Trophoblast cell (in vitro differentiated cells and primary cell): ENCODE measurements around the gene XIRP1.

Source experiments
- DNase-seq, 2 donors: peaks; one replicate each; pipeline ENCODE4 v3.0.0-alpha.2; 2016
- H2AFZ ChIP-seq: 2 replicates; pipeline ENCODE4 v1.6.1; 2013; ENCODE audit warnings: low read length, moderate library complexity, mild to moderate bottlenecking; ENCODE audit not compliant: insufficient read depth, poor library complexity
- H2AK5ac ChIP-seq: 2 replicates; pipeline ENCODE4 v1.6.1; 2013; ENCODE audit warnings: mild to moderate bottlenecking, low read length
- H2BK120ac ChIP-seq: 2 replicates; pipeline ENCODE4 v1.6.1; 2013; ENCODE audit warnings: low read length, mild to moderate bottlenecking, moderate library complexity; ENCODE audit not compliant: insufficient read depth, poor library complexity
- H2BK12ac ChIP-seq: 2 replicates; pipeline ENCODE4 v1.6.1; 2013; ENCODE audit warnings: mild to moderate bottlenecking, low read length, moderate library complexity
- H2BK5ac ChIP-seq: 2 replicates; pipeline ENCODE4 v1.6.1; 2013; ENCODE audit warnings: low read length, low read depth, moderate library complexity, mild to moderate bottlenecking; ENCODE audit not compliant: poor library complexity
- H3K14ac ChIP-seq: 2 replicates; pipeline ENCODE4 v1.6.1; 2013; ENCODE audit warnings: mild to moderate bottlenecking, low read length
- H3K18ac ChIP-seq: 2 replicates; pipeline ENCODE4 v1.6.1; 2013; ENCODE audit warnings: mild to moderate bottlenecking, low read length
- H3K23ac ChIP-seq: 2 replicates; pipeline ENCODE4 v1.6.1; 2013; ENCODE audit warnings: low read length
- H3K27ac ChIP-seq: 2 replicates; pipeline ENCODE4 v1.5.1; 2013; ENCODE audit warnings: low read depth, mild to moderate bottlenecking, inconsistent platforms, low read length, moderate library complexity
- H3K27me3 ChIP-seq: 2 replicates; pipeline ENCODE4 v1.6.1; 2013; ENCODE audit warnings: inconsistent platforms, mild to moderate bottlenecking, low read length, moderate library complexity; ENCODE audit not compliant: insufficient read depth
- H3K36me3 ChIP-seq, 2 experiments: 1 replicate in 1 of 2; 2 replicates in 1 of 2; pipeline ENCODE4 v1.6.1; 2013; ENCODE audit warnings: low read length in 2 of 2, mild to moderate bottlenecking in 2 of 2, moderate library complexity in 1 of 2; ENCODE audit not compliant: insufficient read depth in 2 of 2, control insufficient read depth in 1 of 2
- H3K4ac ChIP-seq: 2 replicates; pipeline ENCODE4 v1.6.1; 2013; ENCODE audit warnings: low read depth, mild to moderate bottlenecking, low read length, moderate library complexity
- H3K4me1 ChIP-seq, 2 experiments: 1 replicate in 1 of 2; 2 replicates in 1 of 2; pipeline ENCODE4 v1.6.1; 2013; ENCODE audit warnings: low read length in 2 of 2, mild to moderate bottlenecking in 2 of 2, moderate library complexity in 1 of 2; ENCODE audit not compliant: insufficient read depth in 2 of 2, control insufficient read depth in 1 of 2
- H3K4me2 ChIP-seq: 2 replicates; pipeline ENCODE4 v1.6.1; 2013; ENCODE audit warnings: inconsistent platforms, mild to moderate bottlenecking, low read length, moderate library complexity
- H3K4me3 ChIP-seq: 2 replicates; pipeline ENCODE4 v1.5.1; 2013; ENCODE audit warnings: mild to moderate bottlenecking, low read depth, low read length, inconsistent platforms
- H3K79me1 ChIP-seq: one replicate; pipeline ENCODE4 v1.6.1; 2013; ENCODE audit warnings: low read length
- H3K79me2 ChIP-seq: 2 replicates; pipeline ENCODE4 v1.6.1; 2013; ENCODE audit warnings: low read length, mild to moderate bottlenecking; ENCODE audit not compliant: control insufficient read depth, insufficient read depth, poor library complexity
- H3K9ac ChIP-seq: 2 replicates; pipeline ENCODE4 v1.6.1; 2013; ENCODE audit warnings: mild to moderate bottlenecking, low read length
- H3K9me3 ChIP-seq: 2 replicates; pipeline ENCODE4 v1.6.1; 2013; ENCODE audit warnings: low read depth, mild to moderate bottlenecking, control low read depth, inconsistent platforms, low read length; ENCODE audit not compliant: insufficient read depth
- H4K12ac ChIP-seq: 2 replicates; pipeline ENCODE4 v1.6.1; 2013; ENCODE audit warnings: low read depth, mild to moderate bottlenecking, low read length, moderate library complexity
- H4K8ac ChIP-seq: 2 replicates; pipeline ENCODE4 v1.6.1; 2013; ENCODE audit warnings: low read depth, mild to moderate bottlenecking, low read length, moderate library complexity
- H4K91ac ChIP-seq: one replicate; pipeline ENCODE4 v1.6.1; 2013; ENCODE audit warnings: low read depth, mild to moderate bottlenecking, low read length, moderate library complexity
- WGBS: extraction: QIAGEN DNeasy Blood & Tissue Kit; methylation state at CpG from one replicate; pipeline ENCODE4 v1.1.7; 2013; ENCODE audit warnings: missing lambda C conversion rate; ENCODE audit not compliant: insufficient read length, insufficient coverage; ENCODE audit errors: extremely low coverage; 5-methylcytosine and 5-hydroxymethylcytosine counted together

Gene XIRP1

GRCh38 chr3:39185326-39185958 is 7.0 kb downstream of the XIRP1 start:
- H3K79me2 ChIP-seq: peaks cover under 1% of the 10 kb centered on the region
- H4K8ac ChIP-seq: no peak overlapping the region
- H3K9ac ChIP-seq: no peak overlapping the region
- H2AFZ ChIP-seq: no peak overlapping the region
- WGBS: no CpG with 5 or more reads among the region's 9 CpGs
- H3K27me3 ChIP-seq: no peaks in the 10 kb centered on the region
- H2BK120ac ChIP-seq: no peak overlapping the region
- H3K36me3 ChIP-seq: no peaks in the 10 kb centered on the region
- H3K27ac ChIP-seq: no peak overlapping the region
- no peak overlapping the region for H3K4me2 ChIP-seq
- peaks cover 9 to 15% of the 10 kb centered on the region in 2 experiments for H3K4me1 ChIP-seq
- no peak for DNase-seq
- peaks cover 2% of the 10 kb centered on the region for H3K79me1 ChIP-seq
- H3K18ac ChIP-seq: no peak overlapping the region
- no peak overlapping the region for H3K23ac ChIP-seq
- H2BK5ac ChIP-seq: no peak overlapping the region
- no peak overlapping the region for H3K14ac ChIP-seq
- no peak overlapping the region for H4K91ac ChIP-seq
- H2BK12ac ChIP-seq: no peak overlapping the region
- no peak overlapping the region for H4K12ac ChIP-seq
- no peak overlapping the region for H3K4me3 ChIP-seq
- no peak overlapping the region for H2AK5ac ChIP-seq
- peaks cover 2% of the 10 kb centered on the region for H3K9me3 ChIP-seq
- H3K4ac ChIP-seq: no peak overlapping the region

GRCh38 chr3:39184968-39185285 is 7.5 kb downstream of the XIRP1 start:
- Histone ChIP-seq H3K79me1 (peaks cover 7% of the 10 kb centered on the region), H3K27ac (no peak overlapping the region), H3K4me3 (no peak overlapping the region), H3K4me1 (peaks cover 10 to 16% of the 10 kb centered on the region in 2 experiments), H3K4me2 (no peak overlapping the region), H2AFZ (no peak overlapping the region), H4K8ac (no peak overlapping the region), H3K79me2 (peaks cover 3% of the 10 kb centered on the region), H2BK5ac (no peak overlapping the region), H2AK5ac (no peak overlapping the region), H4K91ac (no peak overlapping the region), H2BK12ac (no peak overlapping the region), H3K14ac (no peak overlapping the region), H3K9ac (no peak overlapping the region), H3K9me3 (peaks cover 2% of the 10 kb centered on the region), H4K12ac (no peak overlapping the region), H2BK120ac (no peak overlapping the region), H3K36me3 (no peaks in the 10 kb centered on the region), H3K4ac (no peak overlapping the region), H3K27me3 (no peaks in the 10 kb centered on the region), H3K18ac (no peak overlapping the region), H3K23ac (no peak overlapping the region)
- no CpG with 5 or more reads among the region's 4 CpGs for WGBS
- no peak for DNase-seq

GRCh38 chr3:39184081-39184967 is 8.1 kb downstream of the XIRP1 start:
- Histone ChIP-seq H3K23ac (no peak overlapping the region), H3K18ac (no peak overlapping the region), H2AFZ (no peak overlapping the region), H3K79me1 (peaks cover 7% of the 10 kb centered on the region), H4K8ac (no peak overlapping the region), H4K91ac (no peak overlapping the region), H2BK120ac (no peak overlapping the region), H3K4me2 (no peak overlapping the region), H3K14ac (no peak overlapping the region), H4K12ac (no peak overlapping the region), H3K27ac (no peak overlapping the region), H3K27me3 (no peaks in the 10 kb centered on the region), H3K4ac (no peak overlapping the region), H3K4me3 (no peak overlapping the region), H3K9ac (no peak overlapping the region), H3K4me1 (peaks cover 10 to 16% of the 10 kb centered on the region in 2 experiments), H2BK5ac (no peak overlapping the region), H2AK5ac (no peak overlapping the region), H3K79me2 (peaks cover 3% of the 10 kb centered on the region), H3K36me3 (no peaks in the 10 kb centered on the region), H3K9me3 (peaks cover 2% of the 10 kb centered on the region), H2BK12ac (no peak overlapping the region)
- no peak for DNase-seq
- WGBS: no CpG with 5 or more reads among the region's 12 CpGs

GRCh38 chr3:39183211-39184080 is 8.9 kb downstream of the XIRP1 start:
- no peak overlapping the region for H2AFZ ChIP-seq
- H3K4me3 ChIP-seq: no peak overlapping the region

More at GRCh38 chr3:39183211-39184080, 8.9 kb downstream of the XIRP1 start:
- Histone ChIP-seq H2BK120ac (no peak overlapping the region), H4K12ac (no peak overlapping the region), H3K9ac (no peak overlapping the region), H3K23ac (no peak overlapping the region), H2BK12ac (no peak overlapping the region), H3K14ac (no peak overlapping the region), H3K79me1 (peaks cover 12% of the 10 kb centered on the region), H3K4me1 (peaks cover 15 to 22% of the 10 kb centered on the region in 2 experiments), H3K79me2 (peaks cover 4% of the 10 kb centered on the region), H4K8ac (no peak overlapping the region), H3K4me2 (no peak overlapping the region), H3K4ac (no peak overlapping the region), H4K91ac (no peak overlapping the region), H3K36me3 (no peaks in the 10 kb centered on the region), H3K27me3 (no peaks in the 10 kb centered on the region), H2AK5ac (peak overlapping the region; percentile 1), H3K9me3 (peaks cover 2% of the 10 kb centered on the region), H3K27ac (no peak overlapping the region), H3K18ac (no peak overlapping the region), H2BK5ac (no peak overlapping the region)
- DNase-seq: no peak
- no CpG with 5 or more reads among the region's 12 CpGs for WGBS
